ENCODE measurements around the gene CFAP251. TPM values are rescaled to one million over a fixed set of nuclear protein-coding genes. Genes with fewer than 3 reads are reported as not detected.

CFAP251 gene
- total RNA-seq, 2 experiments from 2014 or later = 0.28 to 0.33 TPM

- H3K27ac ChIP-seq (ENCODE audit: low read depth in 1 of 2, low read length in 2 of 2) = no peak overlapping the region
- ChIA-PET POLR2A (no interaction called here), CTCF (no interaction called here)
- H3K4me3 ChIP-seq (ENCODE audit: low read length) = no peak overlapping the region
- H3K27me3 ChIP-seq (ENCODE audit: control insufficient read depth in 1 of 2, insufficient read depth in 2 of 2, low read length in 2 of 2) = no peaks in the 10 kb centered on the region
- no peaks in the 10 kb centered on the region for H3K36me3 ChIP-seq (ENCODE audit: insufficient read depth, low read length)
- ATAC-seq (ENCODE audit: poor library complexity) (no peak), DNase-seq (no peak)
- Mint-ChIP-seq H3K27ac (no peak overlapping the region), H3K36me3 (ENCODE audit: low read depth) (no peaks in the 10 kb centered on the region), H3K4me3 (no peak overlapping the region), H3K4me1 (ENCODE audit: low read depth) (no peaks in the 10 kb centered on the region), H3K9me3 (no peaks in the 10 kb centered on the region), H3K27me3 (no peaks in the 10 kb centered on the region)
- H3K4me1 ChIP-seq (ENCODE audit: insufficient read depth, low read length) = no peaks in the 10 kb centered on the region
- intact Hi-C loops (cut with DNase I, micrococcal nuclease) = no loop called here
- TF ChIP-seq CTCF (IDR thresholded peaks at IDR 0.05) = no peak
- H3K9me3 ChIP-seq (ENCODE audit: control insufficient read depth in 1 of 2, insufficient read depth in 1 of 2, low read length in 2 of 2) = no peaks in the 10 kb centered on the region
Measured at GRCh38 chr12:121947981-121948380, 29.6 kb downstream of the CFAP251 start.

GRCh38 chr12:121949648-121950397 lies 31.4 kb downstream of the CFAP251 start:
- POLR2A ChIA-PET = no interaction called here
- CTCF ChIA-PET = interaction anchor here (1.5 kb wide), 1 partner anchor 9 kb away, joined by 3 read pairs; no protein-coding TSS in a partner anchor
- TF ChIP-seq CTCF (IDR thresholded peaks at IDR 0.05) = no peak
- H3K27ac ChIP-seq (ENCODE audit: low read depth in 1 of 2, low read length in 2 of 2) = no peak overlapping the region
- no peaks in the 10 kb centered on the region for H3K36me3 Mint-ChIP-seq (ENCODE audit: low read depth)
- H3K9me3 Mint-ChIP-seq = no peaks in the 10 kb centered on the region
- ATAC-seq (ENCODE audit: poor library complexity) = no peak
- H3K4me1 Mint-ChIP-seq (ENCODE audit: low read depth) = no peaks in the 10 kb centered on the region
- no peaks in the 10 kb centered on the region for H3K36me3 ChIP-seq (ENCODE audit: insufficient read depth, low read length)
- H3K4me1 ChIP-seq (ENCODE audit: insufficient read depth, low read length) = no peaks in the 10 kb centered on the region
- intact Hi-C loops (cut with DNase I, micrococcal nuclease) = no loop called here
- H3K4me3 ChIP-seq (ENCODE audit: low read length) = no peak overlapping the region
- no peak for DNase-seq
- no peaks in the 10 kb centered on the region for H3K27me3 ChIP-seq (ENCODE audit: control insufficient read depth in 1 of 2, insufficient read depth in 2 of 2, low read length in 2 of 2)
- no peak overlapping the region for H3K27ac Mint-ChIP-seq
- no peak overlapping the region for H3K4me3 Mint-ChIP-seq
- no peaks in the 10 kb centered on the region for H3K27me3 Mint-ChIP-seq
- H3K9me3 ChIP-seq (ENCODE audit: control insufficient read depth in 1 of 2, insufficient read depth in 1 of 2, low read length in 2 of 2) = no peaks in the 10 kb centered on the region

GRCh38 chr12:121953117-121953692 lies 34.8 kb downstream of the CFAP251 start:
- no peaks in the 10 kb centered on the region for H3K4me1 ChIP-seq (ENCODE audit: insufficient read depth, low read length)
- no peaks in the 10 kb centered on the region for H3K27me3 Mint-ChIP-seq
- no peak overlapping the region for H3K27ac Mint-ChIP-seq
- no peak for ATAC-seq (ENCODE audit: poor library complexity)
- H3K36me3 Mint-ChIP-seq (ENCODE audit: low read depth) = no peaks in the 10 kb centered on the region
- CTCF ChIA-PET = no interaction called here
- H3K4me1 Mint-ChIP-seq (ENCODE audit: low read depth) = no peaks in the 10 kb centered on the region
- H3K27me3 ChIP-seq (ENCODE audit: control insufficient read depth in 1 of 2, insufficient read depth in 2 of 2, low read length in 2 of 2) = no peaks in the 10 kb centered on the region
- no peak for DNase-seq
- no peak overlapping the region for H3K4me3 Mint-ChIP-seq
- H3K36me3 ChIP-seq (ENCODE audit: insufficient read depth, low read length) = no peaks in the 10 kb centered on the region
- intact Hi-C loops (cut with DNase I, micrococcal nuclease) = no loop called here
- H3K27ac ChIP-seq (ENCODE audit: low read depth in 1 of 2, low read length in 2 of 2) = no peak overlapping the region
- POLR2A ChIA-PET = no interaction called here
- no peak for TF ChIP-seq CTCF (IDR thresholded peaks at IDR 0.05)
- H3K9me3 ChIP-seq (ENCODE audit: control insufficient read depth in 1 of 2, insufficient read depth in 1 of 2, low read length in 2 of 2) = no peaks in the 10 kb centered on the region
- no peak overlapping the region for H3K4me3 ChIP-seq (ENCODE audit: low read length)
- H3K9me3 Mint-ChIP-seq = no peaks in the 10 kb centered on the region

Data from CD4-positive, alpha-beta T cell (primary cell).